Right lobe of liver (tissue), 4 donors: ENCODE measurements around the gene EVX1.

ENCODE experiments used
- POLR2A ChIP-seq: fragments of 450-650 bp; IDR thresholded peaks from one replicate; pipeline ENCODE4 v1.6.1; 2017; ENCODE audit warnings: antibody characterized with exemption, mild to moderate bottlenecking
- TF ChIP-seq, protein P1 (sequence below), 4 donors: fragments of 200-600 bp in 3 of 4; fragments of 450-650 bp in 1 of 4; IDR thresholded peaks; one replicate each; pipeline versions ENCODE4 v1.5.1 to v1.8.0; 2016 to 2022; ENCODE audit warnings: antibody characterized with exemption in 4 of 4, mild to moderate bottlenecking in 2 of 4
- donor health status: DM: no; HTN: no; CAD: no.
- donor health status: DM: no; HTN: no; CAD: no.
- donor health status: DM: no; HTN: yes; CAD: no.

DNA sequence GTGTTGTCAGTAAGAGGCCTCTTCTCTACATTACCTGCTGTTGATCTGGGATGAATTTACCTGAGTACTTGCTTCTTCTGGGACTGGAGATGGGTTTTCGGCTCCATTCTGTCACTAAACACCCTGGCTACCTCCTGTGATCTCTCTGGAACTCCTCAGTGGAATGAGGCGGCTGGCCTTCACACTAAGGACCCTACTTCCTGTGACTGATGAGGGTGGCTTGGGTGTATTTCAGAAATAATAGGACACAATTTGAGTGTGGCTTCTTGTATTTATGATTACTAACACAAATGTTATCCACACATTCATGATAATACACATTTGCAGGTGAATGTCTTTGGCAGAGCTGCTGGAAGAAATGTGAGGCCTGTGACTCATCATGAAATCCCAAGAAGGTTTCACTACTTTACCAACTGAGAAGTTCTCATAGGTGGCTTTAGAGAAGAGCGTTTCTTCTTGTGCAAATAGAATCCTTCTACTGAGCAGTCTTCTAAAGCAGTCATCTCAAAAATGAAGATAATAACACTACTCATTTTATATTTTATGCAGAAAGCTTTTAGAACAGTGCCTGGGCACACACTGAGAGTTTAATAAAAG lies 21.3 kb upstream of the EVX1 start:
- TF ChIP-seq, protein P1, sequence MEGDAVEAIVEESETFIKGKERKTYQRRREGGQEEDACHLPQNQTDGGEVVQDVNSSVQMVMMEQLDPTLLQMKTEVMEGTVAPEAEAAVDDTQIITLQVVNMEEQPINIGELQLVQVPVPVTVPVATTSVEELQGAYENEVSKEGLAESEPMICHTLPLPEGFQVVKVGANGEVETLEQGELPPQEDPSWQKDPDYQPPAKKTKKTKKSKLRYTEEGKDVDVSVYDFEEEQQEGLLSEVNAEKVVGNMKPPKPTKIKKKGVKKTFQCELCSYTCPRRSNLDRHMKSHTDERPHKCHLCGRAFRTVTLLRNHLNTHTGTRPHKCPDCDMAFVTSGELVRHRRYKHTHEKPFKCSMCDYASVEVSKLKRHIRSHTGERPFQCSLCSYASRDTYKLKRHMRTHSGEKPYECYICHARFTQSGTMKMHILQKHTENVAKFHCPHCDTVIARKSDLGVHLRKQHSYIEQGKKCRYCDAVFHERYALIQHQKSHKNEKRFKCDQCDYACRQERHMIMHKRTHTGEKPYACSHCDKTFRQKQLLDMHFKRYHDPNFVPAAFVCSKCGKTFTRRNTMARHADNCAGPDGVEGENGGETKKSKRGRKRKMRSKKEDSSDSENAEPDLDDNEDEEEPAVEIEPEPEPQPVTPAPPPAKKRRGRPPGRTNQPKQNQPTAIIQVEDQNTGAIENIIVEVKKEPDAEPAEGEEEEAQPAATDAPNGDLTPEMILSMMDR (IDR thresholded peaks at IDR 0.05), result no peak
- TF ChIP-seq POLR2A, result no peak
